ENCODE data around the gene MIS18A. TPM values are rescaled to one million over a fixed set of nuclear protein-coding genes. Genes with fewer than 3 reads are reported as not detected.
"Not testable (repeated sequence)": the region's sequence is repeated elsewhere in the genome, so short reads cannot be mapped to it uniquely, and the experiment has no call there.

MIS18A gene
- total RNA-seq, 1 donor from 2014 or later = 4.7 TPM

GRCh38 chr21:32260130-32260529 lies 18.7 kb downstream of the MIS18A start:
- Histone ChIP-seq H3K27ac (no peak overlapping the region), H3K4me1 (peaks cover 10% of the 10 kb centered on the region), H3K36me3 (no peaks in the 10 kb centered on the region), H3K9me3 (no peaks in the 10 kb centered on the region), H3K27me3 (ENCODE audit: low read depth) (no peaks in the 10 kb centered on the region), H3K4me3 (no peak overlapping the region)
- no peak for ATAC-seq
- no peak for DNase-seq
- intact Hi-C loops (cut with DNase I) = no loop called here
- TF ChIP-seq CTCF (IDR thresholded peaks at IDR 0.05) = no peak

- H3K4me3 ChIP-seq; H3K9me3 ChIP-seq; H3K27me3 ChIP-seq (ENCODE audit: low read depth); H3K36me3 ChIP-seq; ATAC-seq; DNase-seq; H3K27ac ChIP-seq: not testable (repeated sequence)
- H3K4me1 ChIP-seq = peaks cover 10% of the 10 kb centered on the region
- intact Hi-C loops (cut with DNase I) = loop anchor here (10.0 kb wide), 1 partner anchor 394 kb away; no protein-coding TSS in a partner anchor
Observed at GRCh38 chr21:32258786-32259048, 20.1 kb downstream of the MIS18A start.

GRCh38 chr21:32257962-32258785 lies 20.7 kb downstream of the MIS18A start:
- DNase-seq (peak; percentile 57), ATAC-seq (peak; percentile 81 to 87)
- H3K4me1 ChIP-seq = peaks cover 10% of the 10 kb centered on the region
- peak; percentile 62 for TF ChIP-seq CTCF (IDR thresholded peaks at IDR 0.05)
- H3K4me3 ChIP-seq = no peak overlapping the region
- H3K27me3 ChIP-seq (ENCODE audit: low read depth) = no peaks in the 10 kb centered on the region
- H3K27ac ChIP-seq = no peak overlapping the region
- intact Hi-C loops (cut with DNase I) = loop anchor here (10.0 kb wide), 1 partner anchor 393 kb away; no protein-coding TSS in a partner anchor
- H3K36me3 ChIP-seq = no peaks in the 10 kb centered on the region
- no peaks in the 10 kb centered on the region for H3K9me3 ChIP-seq

GRCh38 chr21:32256873-32257620 lies 21.8 kb downstream of the MIS18A start:
- H3K27ac ChIP-seq = no peak overlapping the region
- ATAC-seq (peak; percentile 79 to 81), DNase-seq (no peak)
- no peaks in the 10 kb centered on the region for H3K9me3 ChIP-seq
- intact Hi-C loops (cut with DNase I) = loop anchor here (10.0 kb wide), 1 partner anchor 392 kb away; no protein-coding TSS in a partner anchor
- H3K27me3 ChIP-seq (ENCODE audit: low read depth) = no peaks in the 10 kb centered on the region
- H3K4me3 ChIP-seq = no peak overlapping the region
- H3K36me3 ChIP-seq = no peaks in the 10 kb centered on the region
- peaks cover 10% of the 10 kb centered on the region for H3K4me1 ChIP-seq
- no peak for TF ChIP-seq CTCF (IDR thresholded peaks at IDR 0.05)

- DNase-seq = no peak
- Histone ChIP-seq H3K4me3 (no peak overlapping the region), H3K27ac (no peak overlapping the region), H3K4me1 (peaks cover 10% of the 10 kb centered on the region), H3K9me3 (no peaks in the 10 kb centered on the region), H3K36me3 (no peaks in the 10 kb centered on the region), H3K27me3 (ENCODE audit: low read depth) (no peaks in the 10 kb centered on the region)
- no peak for TF ChIP-seq CTCF (IDR thresholded peaks at IDR 0.05)
- intact Hi-C loops (cut with DNase I) = loop anchor here (10.0 kb wide), 1 partner anchor 391 kb away; no protein-coding TSS in a partner anchor
- no peak for ATAC-seq
Observed at GRCh38 chr21:32256251-32256650, 22.6 kb downstream of the MIS18A start.

Measured in lower lobe of right lung (tissue), 2 donors.